Hepatocyte (in vitro differentiated cells): ENCODE results near the gene OR52E4. TPM values are rescaled to one million over a fixed set of nuclear protein-coding genes. Genes with fewer than 3 reads are reported as not detected.

Experiments used
- DNase-seq: peaks from one replicate; pipeline ENCODE4 v3.0.0-alpha.2; 2016; ENCODE audit warnings: low spot score
- H2AFZ ChIP-seq: fragments of 200-600 bp; sonication (generic); 2 replicates; pipeline ENCODE4 v1.6.0; 2016; ENCODE audit warnings: antibody characterized with exemption, mild to moderate bottlenecking
- H3K27ac ChIP-seq: fragments of 200-600 bp; sonication (generic); 2 replicates; pipeline ENCODE4 v1.5.1; 2016; ENCODE audit warnings: mild to moderate bottlenecking
- H3K27me3 ChIP-seq: fragments of 200-600 bp; sonication (generic); 2 replicates; pipeline ENCODE4 v1.6.1; 2016
- H3K36me3 ChIP-seq: fragments of 200-600 bp; sonication (generic); replicated peaks from 2 replicates; pipeline ENCODE4 v1.5.1; 2016; ENCODE audit warnings: low read depth; ENCODE audit not compliant: insufficient read depth
- H3K4me1 ChIP-seq: fragments of 200-600 bp; sonication (generic); 2 replicates; pipeline ENCODE4 v1.5.1; 2016; ENCODE audit warnings: mild to moderate bottlenecking, moderate library complexity; ENCODE audit not compliant: insufficient read depth
- H3K4me2 ChIP-seq: fragments of 200-600 bp; sonication (generic); 2 replicates; pipeline ENCODE4 v1.6.0; 2016
- H3K4me3 ChIP-seq: fragments of 200-600 bp; sonication (generic); 2 replicates; pipeline ENCODE4 v1.5.1; 2016; ENCODE audit warnings: mild to moderate bottlenecking
- H3K79me2 ChIP-seq: fragments of 200-600 bp; sonication (generic); 2 replicates; pipeline ENCODE4 v1.6.0; 2017; ENCODE audit warnings: mild to moderate bottlenecking
- H3K9me2 ChIP-seq: fragments of 200-600 bp; sonication (generic); replicated peaks from 2 replicates; pipeline ENCODE4 v1.6.0; 2017; ENCODE audit warnings: mild to moderate bottlenecking; ENCODE audit not compliant: insufficient read depth
- H3K9me3 ChIP-seq: fragments of 200-600 bp; sonication (generic); 2 replicates; pipeline ENCODE4 v1.5.1; 2016; ENCODE audit warnings: low read depth, mild to moderate bottlenecking
- H4K20me1 ChIP-seq: fragments of 200-600 bp; sonication (generic); 2 replicates; pipeline ENCODE4 v1.6.0; 2016; ENCODE audit warnings: mild to moderate bottlenecking; ENCODE audit not compliant: insufficient read depth, poor library complexity, severe bottlenecking
- CTCF ChIP-seq: fragments of 200-600 bp; sonication (generic); IDR thresholded peaks from 2 replicates; pipeline ENCODE4 v1.5.1; 2016; ENCODE audit warnings: antibody characterized with exemption, mild to moderate bottlenecking; ENCODE audit not compliant: poor library complexity
- EZH2 ChIP-seq: fragments of 200-600 bp; sonication (generic); IDR thresholded peaks from 2 replicates; pipeline ENCODE4 v1.6.1; 2016; ENCODE audit warnings: antibody characterized with exemption, mild to moderate bottlenecking, borderline replicate concordance
- EZH2phosphoT487 ChIP-seq: fragments of 200-600 bp; sonication (generic); IDR thresholded peaks from one replicate; pipeline ENCODE4 v1.6.1; 2018; ENCODE audit warnings: antibody characterized with exemption, mild to moderate bottlenecking, low read depth, moderate library complexity; ENCODE audit not compliant: unreplicated experiment, severe bottlenecking
- WGBS: methylation state at CpG from one replicate; pipeline ENCODE4 v1.1.6; 2016; ENCODE audit warnings: low lambda C conversion rate; ENCODE audit errors: missing lambda C conversion rate; 5-methylcytosine and 5-hydroxymethylcytosine counted together
- polyA plus RNA-seq: library from polyadenylated mRNA; unstranded; fragments of >200 nt; fragmentation: Nextera tagmentation; extraction: Ambion mirVana; gene quantifications from 2 replicates; pipeline ENCODE4 v1.2.1, GENCODE V29; 2016
- total RNA-seq: library from RNA; depleted of rRNA; stranded (reverse); fragments of >200 nt; gene quantifications from 2 replicates; pipeline ENCODE4 v1.2.3, GENCODE V29; 2014

Gene OR52E4
- total and polyA plus RNA-seq, 2 experiments from 2014 or later = not detected

- Histone ChIP-seq H3K9me3 (no peaks in the 10 kb centered on the region), H3K27me3 (peaks cover 4% of the 10 kb centered on the region), H3K79me2 (no peaks in the 10 kb centered on the region), H3K4me2 (no peak within 1 kb of the TSS), H3K4me1 (no peaks in the 10 kb centered on the region), H2AFZ (no peak within 1 kb of the TSS), H3K4me3 (no peak within 1 kb of the TSS), H3K9me2 (no peaks in the 10 kb centered on the region), H4K20me1 (no peaks in the 10 kb centered on the region), H3K36me3 (no peaks in the 10 kb centered on the region), H3K27ac (no peak within 1 kb of the TSS)
- TF ChIP-seq EZH2 (no peak), CTCF (no peak), EZH2phosphoT487 (no peak)
- WGBS = 82% methylated on average over 3 of the region's 3 CpGs
- DNase-seq = no peak
Measured at GRCh38 chr11:5892908-5893307, 12.5 kb downstream of the OR52E4 start, which contains the start of gene OR52E5. TSS of gene OR52E5 (plus strand) at chr11:5893208. CDS start at chr11:5900777, 7,569 bp downstream.

DNA sequence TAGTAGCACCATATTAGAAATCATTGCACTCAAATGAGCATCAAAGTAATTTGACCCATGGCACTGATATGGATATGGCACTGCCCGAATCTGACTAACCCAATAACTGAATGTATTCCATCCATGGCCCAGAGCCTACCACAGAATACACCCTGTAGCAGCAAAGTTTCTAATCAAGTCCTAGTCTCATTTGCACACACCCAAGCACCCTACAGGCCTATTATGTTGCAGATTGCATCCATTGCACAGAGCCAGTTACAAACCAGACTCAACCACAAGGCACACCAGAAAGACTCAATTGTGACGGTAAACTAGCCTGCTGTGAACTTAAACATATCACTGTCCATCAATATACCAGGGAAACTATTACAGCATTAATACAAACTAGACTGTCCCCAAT, 19.1 kb downstream of the OR52E4 start:
- Histone ChIP-seq H3K36me3 (no peaks in the 10 kb centered on the region), H3K4me3 (no peak overlapping the region), H3K79me2 (no peaks in the 10 kb centered on the region), H2AFZ (no peak overlapping the region), H3K27ac (no peak overlapping the region), H4K20me1 (no peaks in the 10 kb centered on the region), H3K4me1 (no peaks in the 10 kb centered on the region), H3K9me3 (no peaks in the 10 kb centered on the region), H3K9me2 (no peaks in the 10 kb centered on the region), H3K4me2 (no peak overlapping the region), H3K27me3 (no peaks in the 10 kb centered on the region)
- TF ChIP-seq EZH2 (no peak), CTCF (no peak), EZH2phosphoT487 (no peak)
- WGBS = 71% methylated on average over 2 of the region's 2 CpGs
- no peak for DNase-seq

DNA sequence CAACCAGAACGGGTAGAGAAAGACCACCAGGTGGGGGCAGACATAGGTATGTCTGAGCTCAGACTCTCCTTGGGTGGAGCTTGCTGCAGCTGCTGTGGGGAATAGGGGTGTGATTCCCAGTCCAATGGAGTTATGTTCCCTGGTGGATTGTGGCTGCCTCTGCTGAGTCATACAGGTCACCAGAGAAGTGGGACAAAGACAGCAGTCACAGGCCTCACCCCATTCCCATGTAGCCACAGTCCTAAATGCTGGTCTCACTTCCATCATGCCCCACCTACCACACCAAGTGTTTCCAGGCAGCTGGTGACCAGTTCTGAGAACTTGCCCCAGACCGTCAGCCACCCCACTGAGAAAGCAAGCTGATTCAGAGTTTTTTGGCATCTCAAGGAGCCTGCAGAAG, 30.1 kb downstream of the OR52E4 start:
- H3K36me3 ChIP-seq = no peaks in the 10 kb centered on the region
- H3K9me2 ChIP-seq = no peaks in the 10 kb centered on the region
- no peak overlapping the region for H3K4me2 ChIP-seq
- H3K4me1 ChIP-seq = no peaks in the 10 kb centered on the region
- DNase-seq = no peak
- no peak overlapping the region for H3K4me3 ChIP-seq
- no peaks in the 10 kb centered on the region for H3K27me3 ChIP-seq
- H4K20me1 ChIP-seq = no peaks in the 10 kb centered on the region
- no peaks in the 10 kb centered on the region for H3K9me3 ChIP-seq
- no peak overlapping the region for H2AFZ ChIP-seq
- 73% methylated on average over 2 of the region's 2 CpGs for WGBS
- H3K79me2 ChIP-seq = no peaks in the 10 kb centered on the region
- no peak overlapping the region for H3K27ac ChIP-seq
- TF ChIP-seq CTCF (no peak), EZH2phosphoT487 (no peak), EZH2 (no peak)
